Activated CD8-positive, alpha-beta memory T cell treated with anti-CD3 and anti-CD28 coated beads for 36 hours (primary cell): ENCODE results near the gene RRP15. TPM values are rescaled to one million over a fixed set of nuclear protein-coding genes. Genes with fewer than 3 reads are reported as not detected.
"Not testable (repeated sequence)": the region's sequence is repeated elsewhere in the genome, so short reads cannot be mapped to it uniquely, and the experiment has no call there.

Experiments used
- CTCF ChIA-PET: fragments of 350-600 bp; sonication (Branson Sonifier 250); formaldehyde crosslinking; loops from one replicate; lab custom pipeline; 2021; ENCODE audit warnings: antibody characterized with exemption; lab: Charles Lee
- POLR2A ChIA-PET: fragments of 350-600 bp; sonication (Branson Sonifier 250); formaldehyde crosslinking; loops from one replicate; lab custom pipeline; 2021; ENCODE audit warnings: antibody characterized with exemption; lab: Charles Lee
- total RNA-seq, 2 experiments: library from RNA; stranded (reverse); gene quantifications; one replicate each; pipeline ENCODE4 v1.2.3, GENCODE V29; 2021

Gene RRP15
- total RNA-seq, 2 experiments from 2014 or later, result 40.3 to 44.4 TPM

DNA sequence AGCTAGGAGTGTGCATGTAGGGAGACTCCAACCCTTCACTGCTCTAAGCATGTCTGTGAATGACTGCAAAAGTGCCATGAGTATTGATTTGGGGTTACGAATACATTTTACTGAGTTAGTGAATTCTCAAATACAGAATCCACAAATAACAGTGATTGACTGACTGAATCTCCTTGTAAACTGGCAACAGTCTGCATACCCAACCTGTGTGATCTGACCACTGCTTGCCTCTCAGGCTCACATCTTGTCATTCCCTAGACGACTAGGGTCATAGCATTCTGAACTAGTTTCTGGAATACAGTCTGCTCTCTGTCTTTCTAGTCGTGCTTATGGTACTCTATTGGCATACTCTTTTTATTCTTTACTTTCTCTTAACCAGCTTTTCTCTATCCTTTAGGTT, 7.4 kb downstream of the RRP15 start:
- ChIA-PET CTCF (no interaction called here), POLR2A (no interaction called here)

DNA sequence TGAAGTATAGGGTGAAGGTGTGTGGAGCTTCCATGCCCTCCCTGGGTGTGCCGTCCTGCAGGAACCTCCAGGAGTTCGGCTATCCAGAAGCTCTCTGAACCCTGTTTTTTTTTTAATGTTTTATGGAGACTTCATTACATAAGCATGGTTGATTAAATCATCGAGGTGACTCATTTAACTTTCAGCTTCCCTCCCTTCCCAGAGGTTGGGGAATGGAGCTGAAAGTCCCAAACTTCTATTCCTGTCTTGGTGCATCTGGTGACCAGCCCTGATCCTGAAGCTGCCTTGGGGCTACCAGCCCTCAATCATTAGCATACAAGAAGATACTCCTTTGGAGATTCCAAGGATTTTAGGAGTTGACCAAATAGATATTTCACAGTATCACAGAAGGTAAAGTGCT, 9.5 kb downstream of the RRP15 start:
- POLR2A ChIA-PET, result no interaction called here
- CTCF ChIA-PET, result interaction anchor here (1.6 kb wide), 1 partner anchor 10 kb away, joined by 7 read pairs; the partner anchor contains the start of gene RRP15

DNA sequence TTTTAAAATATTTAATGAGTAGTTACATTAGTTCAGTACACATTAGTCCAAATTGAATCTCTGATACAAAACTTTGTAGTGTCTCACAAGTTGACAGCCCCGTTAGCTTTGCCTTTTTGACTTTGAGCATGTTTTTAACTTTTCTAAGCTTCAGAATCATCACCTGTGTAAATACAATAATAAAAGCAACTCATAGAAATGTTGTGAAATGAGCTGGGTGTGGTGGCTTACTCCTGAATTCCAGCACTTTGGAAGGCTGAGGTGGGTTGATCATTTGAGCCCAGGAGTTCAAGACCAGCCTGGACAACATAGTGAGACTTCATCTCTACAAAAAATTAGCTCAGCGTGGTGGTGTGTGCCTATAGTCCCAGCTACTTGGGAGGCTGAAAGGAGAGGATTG, 11.1 kb downstream of the RRP15 start:
- CTCF ChIA-PET, result no interaction called here

DNA sequence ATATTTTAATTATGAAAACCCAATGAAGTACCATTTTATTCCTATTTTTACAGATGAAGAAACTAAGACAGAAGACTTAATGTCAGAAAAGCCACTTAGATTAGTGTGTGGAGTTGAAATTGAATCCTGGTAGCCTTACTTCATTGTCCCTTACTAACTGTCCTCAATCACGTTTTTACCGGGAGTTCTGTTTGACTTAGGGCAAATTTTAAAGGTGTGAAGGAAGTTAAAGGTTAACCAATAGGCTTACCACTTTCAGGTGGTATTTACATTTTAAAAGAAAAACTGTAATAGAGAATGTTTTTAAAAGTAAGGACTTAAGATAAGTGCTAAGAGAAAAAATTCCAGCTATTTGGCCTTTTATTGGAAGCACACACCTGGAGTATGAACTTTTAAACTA, 12.4 kb downstream of the RRP15 start:
- ChIA-PET POLR2A (no interaction called here), CTCF (no interaction called here)

More for the DNA sequence above, 11.1 kb downstream of the RRP15 start:
- POLR2A ChIA-PET, result no interaction called here

DNA sequence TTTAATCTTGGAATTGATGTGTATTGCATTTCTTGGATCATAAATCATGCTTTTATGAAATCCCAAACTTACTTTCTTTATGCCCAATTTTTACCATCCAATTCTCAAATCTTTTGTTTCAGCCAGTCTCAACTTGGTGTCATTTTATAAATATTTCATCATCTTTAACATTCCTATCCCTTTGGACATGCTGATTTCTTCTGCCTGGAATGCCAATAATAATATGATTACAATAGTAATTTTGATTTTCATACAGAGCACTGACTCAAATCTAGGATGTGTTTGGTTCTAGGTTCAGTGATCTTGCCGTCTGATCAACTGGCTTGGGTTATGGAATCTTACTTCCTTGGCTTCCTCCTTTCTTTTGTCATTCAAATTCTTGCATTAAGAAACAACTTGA, 12.8 kb downstream of the RRP15 start:
- ChIA-PET POLR2A (no interaction called here), CTCF (no interaction called here)

DNA sequence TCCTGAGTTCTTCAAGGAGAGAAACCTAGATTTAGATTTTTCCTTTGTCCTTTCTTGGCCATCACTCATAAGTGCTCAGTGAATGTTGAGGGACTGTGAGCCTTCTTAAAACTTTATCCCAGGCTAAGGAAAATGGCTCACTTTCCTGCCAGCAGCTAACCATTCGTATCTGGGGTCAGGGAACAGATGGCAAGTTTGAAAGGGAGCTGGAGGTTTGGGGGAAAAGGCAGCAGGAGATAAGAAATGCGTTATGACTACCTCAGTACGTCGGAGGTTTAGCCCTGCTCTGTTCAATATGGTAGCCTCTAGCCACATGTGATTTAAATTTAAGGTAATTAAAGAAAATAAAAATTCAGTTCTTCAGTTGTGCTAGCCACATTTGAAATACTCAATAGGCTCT, 13.3 kb downstream of the RRP15 start:
- ChIA-PET POLR2A (no interaction called here), CTCF (no interaction called here)

DNA sequence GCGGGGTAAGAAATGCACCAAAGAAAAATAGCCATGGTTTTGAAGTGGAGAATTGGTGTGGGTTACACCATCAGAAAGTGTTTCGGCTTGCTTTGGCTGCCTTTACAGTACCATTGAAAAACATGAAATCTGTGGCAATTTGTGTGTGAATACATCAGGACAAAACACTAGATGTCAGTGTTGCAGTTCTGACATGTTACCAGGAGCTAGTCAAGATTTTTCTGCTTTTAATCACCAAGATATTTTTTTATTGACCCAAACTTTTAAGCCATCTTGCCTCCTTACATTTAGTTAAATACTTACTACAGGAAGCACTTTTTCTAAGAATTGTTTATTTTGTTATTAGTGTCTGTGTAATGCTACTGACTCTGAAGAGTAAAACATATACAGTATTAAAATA, 14.3 kb downstream of the RRP15 start:
- CTCF ChIA-PET, result no interaction called here
- POLR2A ChIA-PET, result no interaction called here

DNA sequence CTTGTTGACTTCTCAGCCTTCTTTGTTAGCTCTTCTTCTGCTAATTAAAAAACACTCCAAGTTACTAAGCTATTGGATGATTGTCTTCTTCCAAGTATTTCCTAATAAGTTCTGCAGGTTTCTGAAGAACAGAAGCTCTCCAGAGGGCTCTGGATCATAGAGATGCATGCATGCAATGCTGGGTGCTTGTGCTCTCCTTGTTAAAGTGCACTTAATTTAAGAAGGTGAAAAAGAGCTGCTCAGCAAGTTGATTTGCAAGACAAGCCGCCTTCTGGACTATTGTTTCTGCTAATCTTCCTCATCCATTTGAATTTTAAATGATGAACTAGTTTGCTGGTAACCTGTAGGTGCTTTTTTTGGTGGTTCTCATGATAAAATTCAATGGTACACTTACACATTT, 16.1 kb downstream of the RRP15 start:
- POLR2A ChIA-PET, result no interaction called here
- CTCF ChIA-PET, result no interaction called here

DNA sequence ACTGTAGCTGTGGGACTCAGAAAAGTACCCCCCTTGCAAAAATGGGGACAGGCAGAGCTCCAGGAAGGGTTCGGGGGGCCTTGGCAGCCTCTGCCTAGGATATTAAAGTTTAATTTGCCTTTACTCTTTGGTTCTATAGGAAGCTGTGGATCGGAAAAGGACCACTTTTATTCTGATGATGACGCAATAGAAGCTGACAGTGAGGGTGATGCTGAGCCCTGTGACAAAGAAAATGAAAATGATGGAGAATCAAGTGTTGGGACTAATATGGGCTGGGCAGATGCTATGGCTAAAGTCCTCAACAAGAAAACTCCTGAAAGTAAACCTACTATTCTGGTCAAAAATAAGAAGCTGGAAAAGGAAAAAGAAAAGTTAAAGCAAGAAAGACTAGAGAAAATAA, 17.1 kb downstream of the RRP15 start:
- ChIA-PET POLR2A (no interaction called here), CTCF (interaction anchor here (1.1 kb wide), 1 partner anchor 11 kb away, joined by 3 read pairs; no protein-coding TSS in a partner anchor)

DNA sequence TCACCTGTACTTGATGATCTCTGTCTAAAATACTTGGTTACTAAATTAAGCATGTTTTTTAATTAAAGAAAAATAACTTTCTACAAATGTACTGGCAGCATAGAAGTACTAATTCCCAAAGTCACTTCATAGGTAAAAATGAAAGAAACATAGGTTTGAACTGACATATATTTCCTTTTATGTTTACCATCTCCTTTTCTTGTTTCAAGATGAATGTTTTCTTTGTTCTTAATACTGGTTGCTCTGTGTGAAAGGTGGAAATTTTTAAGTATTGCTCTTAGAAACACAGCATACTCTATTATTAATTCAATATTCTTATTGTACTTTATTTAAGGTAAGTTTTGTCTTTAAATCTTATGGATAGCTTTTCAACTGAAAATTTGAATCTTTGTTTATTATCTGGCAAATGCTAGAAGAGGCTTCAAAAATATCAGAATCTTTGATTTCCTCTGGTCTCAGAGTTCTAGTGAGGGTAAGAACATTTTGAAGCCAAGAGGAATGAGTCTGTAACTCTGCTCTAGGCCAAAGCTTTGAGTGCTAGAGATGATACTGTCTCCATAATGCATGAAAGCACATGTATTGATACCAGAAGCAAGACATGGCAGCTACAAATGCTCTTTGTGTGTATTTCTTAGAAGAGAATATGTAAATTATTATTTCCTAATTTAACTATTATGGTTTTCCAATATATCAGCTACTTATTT, 18.2 kb downstream of the RRP15 start:
- ChIA-PET CTCF (interaction anchor here (1.0 to 1.2 kb wide), 2 partner anchors 15 to 51 kb away, joined by 3 read pairs; no protein-coding TSS in a partner anchor), POLR2A (no interaction called here)

DNA sequence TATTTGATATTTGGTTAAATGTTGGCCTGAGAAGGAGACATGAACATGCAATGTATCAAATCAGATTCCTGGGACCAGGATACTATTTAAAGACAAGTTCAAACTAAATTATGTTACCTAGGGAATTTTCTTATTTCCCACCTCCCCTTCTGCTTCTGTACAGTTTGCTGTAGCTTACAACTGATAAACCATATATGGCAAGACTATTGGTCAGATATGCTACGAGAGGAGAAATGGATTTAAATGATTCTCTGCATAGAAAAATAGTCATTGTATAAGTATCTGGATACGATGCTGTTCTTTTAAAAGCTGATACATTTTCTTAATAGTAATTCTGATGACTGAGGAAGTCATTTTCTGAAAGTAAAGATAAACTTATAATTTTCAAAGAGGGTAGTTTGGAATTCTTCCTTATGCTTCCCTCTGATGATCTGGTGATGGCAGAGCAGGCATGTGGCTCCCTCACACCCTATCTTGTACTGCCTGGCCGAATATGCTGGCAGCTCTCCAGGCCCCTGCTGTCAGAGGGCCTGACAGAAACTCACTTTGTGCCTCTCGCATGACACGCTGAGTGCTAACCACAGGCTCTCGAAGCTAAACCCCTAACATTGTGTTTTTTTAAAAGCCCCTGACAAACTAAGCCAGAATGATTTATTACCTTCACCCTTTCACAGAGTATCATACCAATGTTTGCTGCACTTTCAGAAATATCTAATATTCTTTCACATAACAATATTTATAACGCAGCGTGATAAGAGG, 19.4 kb downstream of the RRP15 start:
- ChIA-PET POLR2A (no interaction called here), CTCF (no interaction called here)

DNA sequence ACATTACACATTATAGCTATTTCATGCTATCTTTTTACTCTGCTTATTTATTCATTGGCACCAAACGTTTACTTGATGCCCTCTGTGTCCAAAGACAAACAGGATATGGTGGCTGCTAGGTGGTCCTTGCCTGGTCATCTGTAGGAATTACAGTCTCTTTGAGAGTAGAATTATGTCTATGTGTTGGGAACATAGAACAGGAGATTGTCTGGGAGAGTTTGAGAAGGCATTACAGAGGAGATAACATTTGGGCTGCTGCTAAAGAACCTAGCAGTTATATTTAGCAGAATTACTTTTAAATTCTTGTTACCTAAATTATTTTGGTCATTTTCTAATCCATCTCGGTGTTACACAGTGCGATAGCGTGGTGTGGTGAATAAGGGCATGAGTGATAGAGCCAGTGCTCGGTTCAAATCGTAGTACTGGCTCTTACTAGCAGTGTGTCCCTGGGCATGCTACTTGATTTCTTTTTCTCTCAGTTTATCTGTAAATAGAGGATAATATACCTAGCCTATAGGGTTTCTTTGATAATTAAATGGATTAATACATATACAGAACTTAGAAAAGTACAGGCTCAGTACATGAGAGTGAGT, 20.5 kb downstream of the RRP15 start:
- ChIA-PET CTCF (no interaction called here), POLR2A (no interaction called here)

DNA sequence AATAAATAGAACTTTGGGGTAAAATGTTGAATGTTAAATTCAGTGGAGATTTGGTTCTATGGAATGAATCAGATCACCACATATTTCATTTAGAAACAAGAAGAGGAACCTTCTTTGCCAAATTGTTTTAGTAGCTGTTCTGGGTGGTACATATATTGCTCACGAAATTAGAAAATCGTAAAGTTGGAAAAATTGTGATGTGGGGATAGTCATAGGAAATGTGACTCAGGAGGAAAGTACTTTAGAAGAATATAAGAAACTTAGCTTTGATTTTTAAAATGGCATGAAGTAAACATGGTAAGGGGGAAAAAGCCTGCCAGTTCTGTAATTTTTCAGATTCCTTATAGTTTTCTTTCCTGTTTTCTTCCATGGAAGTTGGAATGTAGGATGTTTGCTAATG, 27.4 kb downstream of the RRP15 start:
- CTCF ChIA-PET, result no interaction called here
- POLR2A ChIA-PET, result interaction anchor here (0.5 kb wide), 1 partner anchor 243 kb away, joined by 4 read pairs; no protein-coding TSS in a partner anchor

DNA sequence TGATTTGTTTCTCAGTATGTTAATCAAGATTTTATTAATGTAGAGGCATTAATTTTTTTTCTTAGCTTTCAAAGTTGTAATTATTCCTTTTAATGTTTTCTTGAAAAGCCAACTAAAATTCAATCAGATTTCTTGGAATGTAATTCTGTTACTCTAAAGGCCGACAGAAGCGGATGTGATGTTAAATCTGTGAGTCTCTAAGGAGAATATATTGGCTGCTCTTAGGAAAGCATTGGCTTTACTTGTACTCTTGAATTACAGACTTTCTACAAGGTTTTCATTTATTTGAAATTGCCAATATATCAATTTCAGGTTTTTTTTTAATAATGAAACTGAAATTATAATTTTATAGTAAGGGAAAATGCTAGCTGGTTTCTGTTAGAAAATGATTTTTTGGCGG, 29.2 kb downstream of the RRP15 start:
- ChIA-PET CTCF (no interaction called here), POLR2A (no interaction called here)

DNA sequence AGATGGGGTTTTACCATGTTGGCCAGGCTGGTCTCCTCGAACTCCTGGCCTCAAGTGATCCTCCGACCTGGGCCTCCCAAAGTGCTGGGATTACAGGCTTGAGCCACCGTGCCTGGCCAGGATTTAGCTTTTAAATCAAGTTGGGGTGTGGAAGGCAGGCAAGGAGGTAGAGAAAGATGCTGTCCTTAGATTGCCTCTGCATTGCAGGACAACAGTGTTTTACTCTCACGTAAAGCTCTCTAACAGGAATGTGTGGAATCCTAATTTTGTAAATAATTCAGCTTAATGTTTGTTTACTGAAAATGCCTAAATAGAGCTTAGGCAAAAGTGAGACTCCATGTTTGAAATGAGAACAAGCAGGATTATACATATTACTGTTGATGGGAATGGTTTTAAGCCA, 30.5 kb downstream of the RRP15 start:
- ChIA-PET POLR2A (no interaction called here), CTCF (no interaction called here)

DNA sequence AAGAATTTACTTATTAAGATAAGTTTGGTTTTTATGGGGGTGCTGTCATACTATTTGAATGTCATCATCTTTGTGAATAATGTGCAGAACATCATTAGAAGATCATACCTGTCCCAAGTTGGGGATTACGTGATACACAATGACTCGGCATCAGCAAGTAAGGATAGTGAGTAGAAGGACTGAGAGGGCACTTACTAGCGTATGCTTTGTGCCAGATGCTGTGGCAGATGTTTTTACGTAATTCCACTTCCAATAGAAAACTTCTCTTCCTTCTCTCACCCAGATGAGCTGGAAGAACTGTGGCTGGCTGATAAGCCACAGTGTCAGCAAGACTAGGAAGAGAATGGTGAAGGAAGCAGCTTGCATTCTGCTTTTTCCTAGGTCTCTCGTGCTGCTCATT, 32.0 kb downstream of the RRP15 start:
- POLR2A ChIA-PET, result no interaction called here
- CTCF ChIA-PET, result interaction anchor here (1.2 kb wide), 1 partner anchor 14 kb away, joined by 3 read pairs; no protein-coding TSS in a partner anchor

DNA sequence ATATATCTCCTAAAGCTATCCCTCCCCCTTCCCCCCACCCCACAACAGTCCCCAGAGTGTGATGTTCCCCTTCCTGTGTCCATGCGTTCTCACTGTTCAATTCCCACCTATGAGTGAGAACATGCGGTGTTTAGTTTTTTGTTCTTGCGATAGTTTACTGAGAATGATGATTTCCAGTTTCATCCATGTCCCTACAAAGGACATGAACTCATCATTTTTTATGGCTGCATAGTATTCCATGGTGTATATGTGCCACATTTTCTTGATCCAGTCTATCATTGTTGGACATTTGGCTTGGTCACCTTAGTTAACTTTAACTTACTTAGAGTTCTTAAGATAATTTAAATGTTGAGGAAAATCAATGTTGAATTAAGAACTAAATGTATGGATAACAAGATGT, 35.1 kb downstream of the RRP15 start:
- CTCF ChIA-PET, result not testable (repeated sequence)

DNA sequence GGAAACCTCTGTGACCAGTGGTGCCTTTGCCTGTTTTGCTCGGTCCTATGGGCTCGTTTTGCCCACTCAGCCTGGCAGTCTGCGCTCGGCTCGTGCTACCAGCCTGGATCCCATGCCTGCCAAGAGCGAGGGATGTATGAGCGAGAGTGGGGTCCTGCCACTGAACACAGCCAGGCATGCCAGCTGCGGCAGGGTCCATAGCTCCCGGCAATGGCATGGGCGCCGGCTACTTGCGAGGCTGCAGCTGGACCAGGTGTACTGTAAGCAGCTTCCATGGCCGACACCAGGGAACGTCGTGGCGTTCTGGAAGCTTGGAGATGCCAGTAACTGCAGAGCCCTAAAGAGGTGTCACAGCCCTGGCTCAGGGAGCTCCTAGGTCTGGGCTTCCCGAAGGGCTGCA, 37.7 kb downstream of the RRP15 start:
- ChIA-PET CTCF (no interaction called here), POLR2A (no interaction called here)

More for the DNA sequence above, 35.1 kb downstream of the RRP15 start:
- POLR2A ChIA-PET, result not testable (repeated sequence)

DNA sequence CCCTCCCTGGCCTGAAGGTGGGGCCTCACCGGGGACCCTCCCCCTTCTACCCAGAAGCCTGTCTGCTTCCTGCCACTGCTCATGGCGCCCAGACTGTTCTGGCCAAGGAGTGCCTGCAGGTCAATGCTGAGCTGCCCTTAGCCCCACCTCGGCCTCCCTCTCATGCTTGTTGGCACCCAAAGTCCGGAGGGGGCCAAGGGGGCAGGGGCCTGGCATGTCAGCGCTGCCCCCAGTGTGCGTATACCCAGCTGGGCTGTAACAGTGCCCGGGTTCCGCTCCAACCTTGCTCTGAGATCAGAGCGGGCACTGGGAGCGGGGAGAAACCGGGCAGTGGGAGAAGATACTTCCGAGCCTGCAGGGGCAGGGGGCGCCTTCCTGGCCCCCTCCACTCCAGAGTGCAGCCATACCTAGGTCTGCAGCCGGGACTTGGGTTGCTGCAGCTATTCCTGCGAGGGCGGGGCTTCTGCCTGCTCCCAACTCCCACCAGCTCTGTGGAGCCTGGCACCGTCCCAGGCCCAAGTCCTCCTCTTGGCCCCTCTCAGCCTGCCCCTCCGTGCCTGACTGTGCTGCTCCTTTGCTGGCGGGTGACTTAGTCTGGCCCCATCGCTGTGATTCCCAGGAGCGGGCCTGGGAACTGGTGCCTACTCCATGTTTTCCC, 38.6 kb downstream of the RRP15 start:
- ChIA-PET CTCF (no interaction called here), POLR2A (no interaction called here)

DNA sequence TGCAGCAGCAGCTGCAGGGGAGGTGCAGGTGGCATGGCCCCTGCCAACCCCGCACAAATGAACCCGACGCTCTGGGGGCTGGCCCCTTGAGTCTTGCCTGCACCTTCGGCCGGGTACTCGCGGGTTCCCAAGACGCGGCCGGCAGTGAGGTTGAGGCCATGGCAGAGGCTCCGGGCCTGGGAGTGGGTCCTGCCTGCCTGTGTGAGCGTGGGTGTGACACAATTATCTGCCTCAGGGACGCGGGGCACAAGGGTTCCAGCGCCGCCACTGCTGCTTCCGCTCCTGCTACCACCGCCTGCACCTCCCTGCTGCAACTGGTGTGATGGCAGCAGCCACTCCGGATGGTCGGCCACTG, 39.1 kb downstream of the RRP15 start:
- ChIA-PET CTCF (no interaction called here), POLR2A (no interaction called here)
